Esophagus muscularis mucosa (tissue), 4 donors: ENCODE results near the gene NUMA1.

Experiments used
- EP300 ChIP-seq: sonication (generic); formaldehyde crosslinking; IDR thresholded peaks from one replicate; pipeline ENCODE4 v1.6.1; 2017; ENCODE audit warnings: antibody characterized with exemption
- POLR2A ChIP-seq: fragments of 450-650 bp; IDR thresholded peaks from one replicate; pipeline ENCODE4 v1.6.1; 2017; ENCODE audit warnings: antibody characterized with exemption, moderate library complexity, mild to moderate bottlenecking, low read depth
- POLR2AphosphoS5 ChIP-seq, 2 donors: sonication (generic); formaldehyde crosslinking; IDR thresholded peaks; one replicate each; pipeline ENCODE4 v1.6.1; 2017; ENCODE audit warnings: antibody characterized with exemption in 2 of 2
- TF ChIP-seq, protein P1 (sequence below), 3 experiments: fragments of 200-600 bp in 2 of 3; fragments of 450-650 bp in 1 of 3; sonication (generic) in 2 of 3; IDR thresholded peaks; one replicate each; pipeline ENCODE4 v1.5.1; 2017 to 2019; ENCODE audit warnings: antibody characterized with exemption in 3 of 3, mild to moderate bottlenecking in 2 of 3, moderate library complexity in 1 of 3

DNA sequence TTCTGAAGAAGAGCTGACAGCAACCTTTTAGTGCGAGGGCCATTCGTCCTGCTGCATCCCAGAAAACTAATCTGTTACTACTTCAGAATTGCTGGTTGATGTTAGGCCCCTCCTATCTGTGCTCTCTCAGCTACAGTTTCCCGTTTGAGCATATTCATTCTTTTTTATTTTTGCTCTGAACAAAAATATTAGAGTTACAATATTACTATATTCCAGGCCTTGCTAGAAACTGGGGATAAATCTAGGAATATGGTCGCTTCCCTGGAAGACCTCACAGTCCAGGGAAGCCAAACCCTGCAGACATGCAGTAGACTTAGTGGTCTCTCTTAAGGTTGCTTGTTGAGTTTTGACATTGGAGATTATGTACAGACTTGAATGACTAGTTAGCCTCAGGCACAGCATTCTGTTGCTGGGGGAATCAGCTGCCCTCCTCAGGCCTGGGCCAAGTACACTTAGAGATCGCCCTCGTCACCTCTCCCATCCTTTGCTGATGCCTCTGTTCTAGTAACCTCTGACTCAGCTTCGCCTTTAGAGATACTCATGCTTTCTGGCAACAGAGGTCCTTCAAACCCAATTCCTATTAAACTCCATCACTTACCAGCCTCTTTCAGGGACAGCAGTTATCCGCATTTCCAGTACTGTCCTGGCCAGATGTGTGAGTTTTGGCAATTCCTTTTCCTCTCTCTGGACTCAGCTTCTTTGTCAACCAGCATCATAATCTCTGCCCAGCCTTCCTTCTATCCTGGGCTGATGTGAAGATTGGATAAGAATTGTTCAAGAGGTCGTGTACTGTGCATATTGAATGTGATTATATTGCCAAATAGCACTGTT lies 32.9 kb upstream of the NUMA1 start:
- TF ChIP-seq, protein P1, sequence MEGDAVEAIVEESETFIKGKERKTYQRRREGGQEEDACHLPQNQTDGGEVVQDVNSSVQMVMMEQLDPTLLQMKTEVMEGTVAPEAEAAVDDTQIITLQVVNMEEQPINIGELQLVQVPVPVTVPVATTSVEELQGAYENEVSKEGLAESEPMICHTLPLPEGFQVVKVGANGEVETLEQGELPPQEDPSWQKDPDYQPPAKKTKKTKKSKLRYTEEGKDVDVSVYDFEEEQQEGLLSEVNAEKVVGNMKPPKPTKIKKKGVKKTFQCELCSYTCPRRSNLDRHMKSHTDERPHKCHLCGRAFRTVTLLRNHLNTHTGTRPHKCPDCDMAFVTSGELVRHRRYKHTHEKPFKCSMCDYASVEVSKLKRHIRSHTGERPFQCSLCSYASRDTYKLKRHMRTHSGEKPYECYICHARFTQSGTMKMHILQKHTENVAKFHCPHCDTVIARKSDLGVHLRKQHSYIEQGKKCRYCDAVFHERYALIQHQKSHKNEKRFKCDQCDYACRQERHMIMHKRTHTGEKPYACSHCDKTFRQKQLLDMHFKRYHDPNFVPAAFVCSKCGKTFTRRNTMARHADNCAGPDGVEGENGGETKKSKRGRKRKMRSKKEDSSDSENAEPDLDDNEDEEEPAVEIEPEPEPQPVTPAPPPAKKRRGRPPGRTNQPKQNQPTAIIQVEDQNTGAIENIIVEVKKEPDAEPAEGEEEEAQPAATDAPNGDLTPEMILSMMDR (IDR thresholded peaks at IDR 0.05) = no peak
- TF ChIP-seq POLR2AphosphoS5 (IDR thresholded peaks at IDR 0.05) = no peak
- TF ChIP-seq EP300 = no peak
- no peak for TF ChIP-seq POLR2A
